H1 (cell line): Measurements from ENCODE around the gene IL17REL. TPM values are rescaled to one million over a fixed set of nuclear protein-coding genes. Genes with fewer than 3 reads are reported as not detected.

Experiments used
- CTCF ChIA-PET: fragments of 300-600 bp; sonication (Branson Sonifier 250); formaldehyde crosslinking; loops from one replicate; lab custom pipeline; 2021; ENCODE audit not compliant: partially characterized antibody; lab: Charles Lee
- POLR2A ChIA-PET: fragments of 300-600 bp; sonication (Branson Sonifier 250); formaldehyde crosslinking; loops from one replicate; lab custom pipeline; 2021; ENCODE audit warnings: inconsistent platforms; ENCODE audit not compliant: partially characterized antibody; lab: Charles Lee
- DNase-seq, 2 experiments: peaks; one replicate each; pipeline versions ENCODE4 v3.0.0 to v3.0.0-alpha.2; 2010 to 2022; ENCODE audit warnings: low spot score in 2 of 2, low read depth in 1 of 2, mixed read lengths in 1 of 2
- FAIRE-seq: peaks from 2 replicates; lab custom pipeline; 2011; peaks lifted over from hg19 to GRCh38; lab: Jason Lieb, UNC
- H2AFZ ChIP-seq: 2 replicates; pipeline ENCODE4 v1.8.1; 2012; ENCODE audit warnings: low read length, inconsistent platforms
- H2AK5ac ChIP-seq: 2 replicates; pipeline ENCODE4 v1.6.1; 2013; ENCODE audit warnings: low read depth, low read length
- H2BK120ac ChIP-seq: replicated peaks from 2 replicates; pipeline ENCODE3; 2013; ENCODE audit warnings: low read depth, low read length, inconsistent platforms
- H2BK12ac ChIP-seq: 2 replicates; pipeline ENCODE4 v1.6.1; 2013; ENCODE audit warnings: low read depth, low read length
- H2BK15ac ChIP-seq: 2 replicates; pipeline ENCODE4 v1.6.1; 2013; ENCODE audit warnings: low read length
- H2BK20ac ChIP-seq: 2 replicates; pipeline ENCODE4 v1.6.1; 2013; ENCODE audit warnings: low read length
- H2BK5ac ChIP-seq: 2 replicates; pipeline ENCODE4 v1.6.1; 2013; ENCODE audit warnings: low read depth, low read length
- H3K14ac ChIP-seq: 2 replicates; pipeline ENCODE4 v1.6.1; 2013; ENCODE audit warnings: inconsistent platforms; ENCODE audit not compliant: insufficient read length
- H3K18ac ChIP-seq: 2 replicates; pipeline ENCODE4 v1.6.1; 2013; ENCODE audit warnings: low read length; ENCODE audit errors: extremely low read depth
- H3K23ac ChIP-seq: 2 replicates; pipeline ENCODE4 v1.6.1; 2013; ENCODE audit warnings: inconsistent platforms; ENCODE audit not compliant: insufficient read length
- H3K23me2 ChIP-seq: 2 replicates; pipeline ENCODE4 v1.6.1; 2013; ENCODE audit warnings: low read depth, low read length
- H3K27ac ChIP-seq: 2 replicates; pipeline ENCODE4 v1.6.1; 2011; ENCODE audit warnings: low read depth, low read length, inconsistent platforms
- H3K27me3 ChIP-seq, 4 experiments: replicated peaks in 1 of 4; 1 replicate in 1 of 4; 2 replicates in 3 of 4; pipeline versions ENCODE4 v1.6.1 to v1.8.1; 2011 to 2013; ENCODE audit warnings: low read length in 3 of 4, mild to moderate bottlenecking in 3 of 4, inconsistent platforms in 2 of 4, mixed read lengths in 2 of 4, moderate library complexity in 1 of 4; ENCODE audit not compliant: control insufficient read depth in 3 of 4, insufficient read depth in 3 of 4; ENCODE audit errors: extremely low read depth in 1 of 4
- H3K36me3 ChIP-seq, 4 experiments: 2 replicates each; pipeline versions ENCODE4 v1.6.1 to v1.8.1; 2011 to 2013; ENCODE audit warnings: mild to moderate bottlenecking in 4 of 4, low read length in 3 of 4, moderate library complexity in 2 of 4, control low read depth in 1 of 4, inconsistent platforms in 1 of 4; ENCODE audit not compliant: insufficient read depth in 4 of 4, control insufficient read depth in 2 of 4
- H3K4ac ChIP-seq: replicated peaks from 2 replicates; pipeline ENCODE3; 2013; ENCODE audit warnings: low read length, low read depth, mixed read lengths, inconsistent platforms; ENCODE audit not compliant: insufficient read length
- H3K4me1 ChIP-seq, 4 experiments: replicated peaks in 1 of 4; 1 replicate in 1 of 4; 2 replicates in 3 of 4; pipeline versions ENCODE4 v1.6.1 to v1.8.1; 2011 to 2013; ENCODE audit warnings: low read length in 3 of 4, inconsistent platforms in 2 of 4, mixed read lengths in 1 of 4; ENCODE audit not compliant: insufficient read depth in 4 of 4, control insufficient read depth in 3 of 4
- H3K4me2 ChIP-seq, 2 experiments: 2 replicates each; pipeline versions ENCODE4 v1.6.1 to v1.8.1; 2011 to 2013; ENCODE audit warnings: low read depth in 2 of 2, low read length in 2 of 2, control low read depth in 1 of 2, inconsistent platforms in 1 of 2, mild to moderate bottlenecking in 1 of 2; ENCODE audit not compliant: insufficient read depth in 1 of 2
- H3K4me3 ChIP-seq, 4 experiments: fragments of 200-600, 300-600 bp in 1 of 4; sonication (generic), shearing (Covaris generic), sonication (Bioruptor Twin) in 1 of 4; 2 replicates each; pipeline versions ENCODE4 v1.5.1 to v1.8.1; 2011 to 2016; ENCODE audit warnings: low read length in 4 of 4, low read depth in 3 of 4, control low read depth in 2 of 4, inconsistent platforms in 2 of 4, mild to moderate bottlenecking in 2 of 4, mixed read lengths in 1 of 4, moderate library complexity in 1 of 4; ENCODE audit not compliant: insufficient read depth in 2 of 4; ENCODE audit errors: extremely low read depth in 1 of 4
- H3K56ac ChIP-seq: replicated peaks from 2 replicates; pipeline ENCODE3; 2013; ENCODE audit warnings: low read depth, mild to moderate bottlenecking, mixed read lengths, low read length, inconsistent platforms; ENCODE audit not compliant: insufficient read length
- H3K79me1 ChIP-seq: 2 replicates; pipeline ENCODE4 v1.6.1; 2013; ENCODE audit warnings: low read depth, low read length, control low read depth
- H3K79me2 ChIP-seq, 2 experiments: 2 replicates each; pipeline versions ENCODE4 v1.6.1 to v1.8.1; 2012 to 2013; ENCODE audit warnings: low read length in 2 of 2, mild to moderate bottlenecking in 2 of 2, inconsistent platforms in 1 of 2; ENCODE audit not compliant: insufficient read depth in 2 of 2, control insufficient read depth in 1 of 2
- H3K9ac ChIP-seq, 4 experiments: replicated peaks in 1 of 4; 1 replicate in 1 of 4; 2 replicates in 3 of 4; pipeline versions ENCODE4 v1.6.1 to v1.8.1; 2011 to 2013; ENCODE audit warnings: low read depth in 3 of 4, low read length in 3 of 4, control low read depth in 2 of 4, mild to moderate bottlenecking in 2 of 4, moderate library complexity in 2 of 4, inconsistent platforms in 1 of 4; ENCODE audit errors: extremely low read depth in 1 of 4
- H3K9me3 ChIP-seq, 2 experiments: 2 replicates each; pipeline versions ENCODE4 v1.6.1 to v1.8.1; 2012 to 2013; ENCODE audit warnings: mild to moderate bottlenecking in 2 of 2, moderate library complexity in 2 of 2, control low read depth in 1 of 2, inconsistent platforms in 1 of 2, low read depth in 1 of 2, low read length in 1 of 2, mixed read lengths in 1 of 2; ENCODE audit not compliant: insufficient read depth in 2 of 2
- H4K20me1 ChIP-seq, 2 experiments: replicated peaks in 1 of 2; 2 replicates each; pipeline versions ENCODE3 to v1.8.1; 2011 to 2013; ENCODE audit warnings: inconsistent platforms in 2 of 2, low read length in 2 of 2, mild to moderate bottlenecking in 1 of 2; ENCODE audit not compliant: insufficient read depth in 2 of 2, control insufficient read depth in 1 of 2
- H4K5ac ChIP-seq: 2 replicates; pipeline ENCODE4 v1.6.1; 2013; ENCODE audit warnings: low read length, low read depth, mixed read lengths, inconsistent platforms; ENCODE audit not compliant: insufficient read length
- H4K8ac ChIP-seq: 2 replicates; pipeline ENCODE4 v1.8.0; 2013; ENCODE audit warnings: mild to moderate bottlenecking, moderate library complexity, low read length, inconsistent platforms; ENCODE audit not compliant: insufficient read depth; ENCODE audit errors: extremely low read depth
- H4K91ac ChIP-seq: replicated peaks from 2 replicates; pipeline ENCODE3; 2013; ENCODE audit warnings: low read length, mixed read lengths, inconsistent platforms; ENCODE audit not compliant: insufficient read length
- KDM1A ChIP-seq: fragments of 200-600, 300-600 bp; sonication (generic); IDR thresholded peaks from 2 replicates; pipeline ENCODE4 v1.7.1; 2016; ENCODE audit warnings: mild to moderate bottlenecking, low read length, borderline replicate concordance
- SRF ChIP-seq: IDR thresholded peaks from 2 replicates; pipeline ENCODE4 v1.6.1; 2011; ENCODE audit warnings: mild to moderate bottlenecking, low read depth, low read length, moderate library complexity
- WGBS, 2 experiments: shearing (Covaris generic) in 1 of 2; methylation state at CpG; one replicate each; pipeline versions ENCODE4 v1.1.6 to v1.1.7; 2013 to 2015; ENCODE audit warnings: low lambda C conversion rate in 2 of 2, mixed read lengths in 2 of 2, inconsistent platforms in 1 of 2, low coverage in 1 of 2, missing lambda C conversion rate in 1 of 2; ENCODE audit not compliant: insufficient replicate concordance in 2 of 2, insufficient coverage in 1 of 2, insufficient read length in 1 of 2; ENCODE audit errors: extremely low coverage in 1 of 2, missing lambda C conversion rate in 1 of 2; 5-methylcytosine and 5-hydroxymethylcytosine counted together
- polyA plus RNA-seq, 7 experiments: library from polyadenylated mRNA; depleted of rRNA in 3 of 7; stranded (reverse) in 5 of 7; unstranded in 2 of 7; fragments of >200 nt in 5 of 7; fragments of 200-250 nt in 2 of 7; gene quantifications; 1 replicate in 5 of 7; 2 replicates in 1 of 7; 4 replicates in 1 of 7; pipeline versions ENCODE4 v1.2.1 to v1.2.3, GENCODE V29; 2011 to 2013; ENCODE audit warnings: missing spikeins in 2 of 7, mixed read lengths in 2 of 7
- total RNA-seq: library from RNA; stranded (reverse); fragmentation: NEBNext Ultra II Directional; extraction: Animal tissue kit (Norgen Biotek cat#: 25700); gene quantifications from 2 replicates; pipeline ENCODE4 v1.2.1, GENCODE V29; 2021

The IL17REL gene
- total and polyA plus RNA-seq, 2 of the 8 experiments (the other 6 are each of a cell fraction or from before 2014, with no cell fraction given) = 0.15 to 0.20 TPM

DNA sequence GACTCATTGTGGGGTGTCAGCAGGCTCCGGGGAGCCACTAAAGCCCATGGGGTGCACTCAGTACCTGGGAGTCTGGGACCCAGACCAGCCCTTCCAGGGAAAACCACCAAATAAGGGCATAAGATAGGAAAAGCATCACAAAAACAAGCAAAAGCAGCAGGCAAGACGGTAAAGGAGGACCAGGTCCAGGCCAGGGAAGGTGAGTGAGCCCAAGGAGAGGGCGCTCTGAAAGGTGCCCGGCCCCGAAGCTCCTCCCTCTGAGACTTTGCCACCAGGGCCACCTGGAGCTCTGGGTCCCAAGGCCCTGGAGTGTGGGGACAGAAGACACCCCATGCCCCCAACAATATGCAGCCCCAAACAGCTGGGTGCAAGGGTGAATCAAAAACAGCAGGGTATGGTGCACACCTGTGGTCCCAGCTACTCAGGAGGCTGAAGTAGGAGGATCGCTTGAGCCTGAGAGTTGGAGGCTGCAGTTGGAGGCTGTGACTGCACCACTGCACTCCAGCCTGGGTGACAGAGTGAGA, 5.2 kb upstream of the IL17REL start:
- Histone ChIP-seq H3K14ac (no peak overlapping the region), H2BK15ac (no peak overlapping the region), H3K9ac (no peak overlapping the region), H3K23me2 (peaks cover 7% of the 10 kb centered on the region; the same call in 1 of the 2 replicates), H3K4ac (no peak overlapping the region), H4K91ac (no peak overlapping the region), H2BK120ac (no peak overlapping the region), H2AFZ (no peak overlapping the region), H3K18ac (no peak overlapping the region), H4K5ac (no peak overlapping the region), H4K8ac (no peak overlapping the region), H3K4me2 (no peak overlapping the region), H3K27ac (no peak overlapping the region), H3K79me1 (no peaks in the 10 kb centered on the region; the same call in 1 of the 2 replicates), H4K20me1 (peaks cover 0 to 3% of the 10 kb centered on the region in 2 experiments), H3K36me3 (no peaks in the 10 kb centered on the region; a peak in 1 of 8 replicates), H3K79me2 (no peaks in the 10 kb centered on the region), H2BK20ac (no peak overlapping the region), H3K4me3 (no peak overlapping the region), H2AK5ac (no peak overlapping the region), H3K4me1 (peaks cover 0 to 11% (median 5%) of the 10 kb centered on the region in 4 experiments; a peak in 5 of 7 replicates), H3K9me3 (peaks cover 0 to 12% of the 10 kb centered on the region in 2 experiments; a peak in 2 of 4 replicates), H2BK5ac (no peak overlapping the region), H3K23ac (no peak overlapping the region), H3K56ac (no peak overlapping the region), H2BK12ac (no peak overlapping the region), H3K27me3 (peaks cover 18 to 34% (median 25%) of the 10 kb centered on the region in 4 experiments)
- FAIRE-seq = no peak
- ChIA-PET CTCF (interaction anchor here (0.7 to 2.5 kb wide), 7 partner anchors 9 to 250 kb away, joined by 3 to 12 read pairs (median 5); no protein-coding TSS in a partner anchor), POLR2A (interaction anchor here (1.7 kb wide), 1 partner anchor 12 kb away, joined by 4 read pairs; no protein-coding TSS in a partner anchor)
- TF ChIP-seq KDM1A (no peak), SRF (peak; percentile 40; the same call in 1 of the 2 replicates)
- 87% methylated on average over 4 of the region's 6 CpGs; no CpG with 5 or more reads in 1 of the 2 experiments for WGBS, 2 experiments
- no peak for DNase-seq
